Measurements from ENCODE around the gene EFNA2. TPM values are rescaled to one million over a fixed set of nuclear protein-coding genes. Genes with fewer than 3 reads are reported as not detected.
A peak's percentile ranks its signal among the peaks of the same experiment; 100 is the strongest.

The EFNA2 gene
- total RNA-seq, 1 experiment from 2014 or later, result 14.3 TPM

GRCh38 chr19:1287354-1288225, 1.9 kb downstream of the EFNA2 start:
- H4K8ac ChIP-seq (replicated peaks; ENCODE audit: insufficient read length, low read depth, low read length), result no peak overlapping the region
- H2BK20ac ChIP-seq (ENCODE audit: low read depth, low read length, poor library complexity, severe bottlenecking), result no peak overlapping the region
- H3K23me2 ChIP-seq (ENCODE audit: insufficient read length, low read depth, low read length, poor library complexity, severe bottlenecking), result peaks cover 4% of the 10 kb centered on the region
- no peak overlapping the region for H3K56ac ChIP-seq (ENCODE audit: insufficient read length, low read depth, low read length)
- no peaks in the 10 kb centered on the region for H3K4me1 ChIP-seq (ENCODE audit: insufficient read depth, low read length)
- H3K4ac ChIP-seq (ENCODE audit: low read depth, low read length), result no peak overlapping the region
- no peaks in the 10 kb centered on the region for H4K20me1 ChIP-seq (ENCODE audit: control insufficient read depth, insufficient read depth, insufficient read length)
- H2AK5ac ChIP-seq (ENCODE audit: insufficient read length, low read length), result no peak overlapping the region
- DNase-seq, result no peak
- Mint-ChIP-seq H3K4me1 (peaks cover 7 to 23% of the 10 kb centered on the region in 2 experiments), H3K4me3 (peak overlapping the region; percentile 67 to 71; a peak in 4 of 5 replicates), H3K9me3 (no peaks in the 10 kb centered on the region), H3K27me3 (ENCODE audit: low read depth) (peaks cover 15% of the 10 kb centered on the region), H3K36me3 (ENCODE audit: insufficient read depth in 1 of 3, low read depth in 3 of 3) (no peaks in the 10 kb centered on the region), H3K27ac (no peak overlapping the region)
- H2BK5ac ChIP-seq (ENCODE audit: insufficient read length, low read length), result no peak overlapping the region
- no peak overlapping the region for H3K18ac ChIP-seq (ENCODE audit: insufficient read length, low read depth, low read length)
- H2BK120ac ChIP-seq (ENCODE audit: low read depth, low read length, poor library complexity, severe bottlenecking), result no peak overlapping the region
- no peak overlapping the region for H3T11ph ChIP-seq (ENCODE audit: low read length)
- TF ChIP-seq, protein P1, sequence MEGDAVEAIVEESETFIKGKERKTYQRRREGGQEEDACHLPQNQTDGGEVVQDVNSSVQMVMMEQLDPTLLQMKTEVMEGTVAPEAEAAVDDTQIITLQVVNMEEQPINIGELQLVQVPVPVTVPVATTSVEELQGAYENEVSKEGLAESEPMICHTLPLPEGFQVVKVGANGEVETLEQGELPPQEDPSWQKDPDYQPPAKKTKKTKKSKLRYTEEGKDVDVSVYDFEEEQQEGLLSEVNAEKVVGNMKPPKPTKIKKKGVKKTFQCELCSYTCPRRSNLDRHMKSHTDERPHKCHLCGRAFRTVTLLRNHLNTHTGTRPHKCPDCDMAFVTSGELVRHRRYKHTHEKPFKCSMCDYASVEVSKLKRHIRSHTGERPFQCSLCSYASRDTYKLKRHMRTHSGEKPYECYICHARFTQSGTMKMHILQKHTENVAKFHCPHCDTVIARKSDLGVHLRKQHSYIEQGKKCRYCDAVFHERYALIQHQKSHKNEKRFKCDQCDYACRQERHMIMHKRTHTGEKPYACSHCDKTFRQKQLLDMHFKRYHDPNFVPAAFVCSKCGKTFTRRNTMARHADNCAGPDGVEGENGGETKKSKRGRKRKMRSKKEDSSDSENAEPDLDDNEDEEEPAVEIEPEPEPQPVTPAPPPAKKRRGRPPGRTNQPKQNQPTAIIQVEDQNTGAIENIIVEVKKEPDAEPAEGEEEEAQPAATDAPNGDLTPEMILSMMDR (conservative IDR thresholded peaks at IDR 0.05), result no peak
- no peak overlapping the region for H2BK15ac ChIP-seq (ENCODE audit: low read depth, low read length)
- H3K23ac ChIP-seq (ENCODE audit: insufficient read length, low read depth, low read length), result no peak overlapping the region
- no peak overlapping the region for H4K5ac ChIP-seq (ENCODE audit: insufficient read length, low read depth, low read length)
- no peak overlapping the region for H3K9ac ChIP-seq (ENCODE audit: extremely low read depth, insufficient read length, low read length)
- peaks cover 2% of the 10 kb centered on the region; the same call in 1 of the 2 replicates for H3K79me2 ChIP-seq (ENCODE audit: insufficient read depth, low read length)
- no peak overlapping the region for H2AFZ ChIP-seq (ENCODE audit: low read length)
- WGBS (ENCODE audit: extremely low coverage, insufficient read length, low lambda C conversion rate), result no CpG with 5 or more reads among the region's 55 CpGs
- no peak overlapping the region for H2BK12ac ChIP-seq (ENCODE audit: insufficient read length, low read depth, low read length)
- H4K91ac ChIP-seq (ENCODE audit: insufficient read length, low read depth, low read length), result no peak overlapping the region
- H3K9me3 ChIP-seq (ENCODE audit: control insufficient read depth, low read depth, low read length), result no peaks in the 10 kb centered on the region
- H3K79me1 ChIP-seq (ENCODE audit: insufficient read depth, low read depth, low read length, poor library complexity, severe bottlenecking), result no peaks in the 10 kb centered on the region
- H3K27me3 ChIP-seq (ENCODE audit: insufficient read depth, low read length), result no peaks in the 10 kb centered on the region
- no peak overlapping the region; the same call in 1 of the 2 replicates for H3K14ac ChIP-seq (ENCODE audit: insufficient read depth, low read length)
- H3K27ac ChIP-seq (ENCODE audit: insufficient read length, low read depth, low read length), result no peak overlapping the region
- no peak overlapping the region for H3K4me2 ChIP-seq (ENCODE audit: insufficient read depth, insufficient read length, low read length)
